Hindlimb muscle (tissue), 1 donor: ENCODE measurements around the gene IL1RAPL2. TPM values are rescaled to one million over a fixed set of nuclear protein-coding genes. Genes with fewer than 3 reads are reported as not detected.
"Not testable (repeated sequence)": the region's sequence is repeated elsewhere in the genome, so short reads cannot be mapped to it uniquely, and the experiment has no call there.

ENCODE experiments used
- DNase-seq: peaks from one replicate; pipeline ENCODE4 v3.0.0-alpha.2; 2013
- polyA plus RNA-seq: library from polyadenylated mRNA; unstranded; fragments of 120-200 nt; gene quantifications from one replicate; pipeline ENCODE4 v1.2.1, GENCODE V29; 2013; ENCODE audit not compliant: insufficient read length

Gene IL1RAPL2
- polyA plus RNA-seq, 1 donor: 1.8 TPM

- DNase-seq: no peak
Observed at GRCh38 chrX:104863466-104863865, 297.5 kb downstream of the IL1RAPL2 start.

GRCh38 chrX:104864296-104864695, 298.3 kb downstream of the IL1RAPL2 start:
- no peak for DNase-seq

GRCh38 chrX:104877504-104877903, 311.5 kb downstream of the IL1RAPL2 start:
- no peak for DNase-seq

GRCh38 chrX:104902070-104902469, 336.1 kb downstream of the IL1RAPL2 start:
- DNase-seq: no peak

GRCh38 chrX:104909694-104910093, 343.7 kb downstream of the IL1RAPL2 start:
- not testable (repeated sequence) for DNase-seq

- DNase-seq: peak; percentile 13
Observed at GRCh38 chrX:104913348-104913747, 347.3 kb downstream of the IL1RAPL2 start.

- DNase-seq: not testable (repeated sequence)
Observed at GRCh38 chrX:104914686-104915085, 348.7 kb downstream of the IL1RAPL2 start.

- no peak for DNase-seq
Observed at GRCh38 chrX:104918122-104918521, 352.1 kb downstream of the IL1RAPL2 start.

- DNase-seq: no peak
Observed at GRCh38 chrX:104921584-104922205, 355.7 kb downstream of the IL1RAPL2 start.

- peak; percentile 10 for DNase-seq
Observed at GRCh38 chrX:104922206-104922621, 356.2 kb downstream of the IL1RAPL2 start.

- no peak for DNase-seq
Observed at GRCh38 chrX:104929324-104929723, 363.3 kb downstream of the IL1RAPL2 start.

GRCh38 chrX:104935581-104935980, 369.6 kb downstream of the IL1RAPL2 start:
- no peak for DNase-seq

- DNase-seq: no peak
Observed at GRCh38 chrX:104953251-104953650, 387.3 kb downstream of the IL1RAPL2 start.

- DNase-seq: no peak
Observed at GRCh38 chrX:104961926-104962325, 395.9 kb downstream of the IL1RAPL2 start.

- DNase-seq: no peak
Observed at GRCh38 chrX:104968241-104968640, 402.2 kb downstream of the IL1RAPL2 start.

GRCh38 chrX:104972737-104973136, 406.7 kb downstream of the IL1RAPL2 start:
- no peak for DNase-seq

- DNase-seq: no peak
Observed at GRCh38 chrX:104987063-104987462, 421.1 kb downstream of the IL1RAPL2 start.

GRCh38 chrX:104988038-104988437, 422.0 kb downstream of the IL1RAPL2 start:
- no peak for DNase-seq

GRCh38 chrX:104995546-104995945, 429.5 kb downstream of the IL1RAPL2 start:
- DNase-seq: no peak

- no peak for DNase-seq
Observed at GRCh38 chrX:105006103-105006502, 440.1 kb downstream of the IL1RAPL2 start.

GRCh38 chrX:105006996-105007395, 441.0 kb downstream of the IL1RAPL2 start:
- DNase-seq: no peak

- DNase-seq: no peak
Observed at GRCh38 chrX:105013719-105014118, 447.7 kb downstream of the IL1RAPL2 start.

- DNase-seq: no peak
Observed at GRCh38 chrX:105017641-105018040, 451.6 kb downstream of the IL1RAPL2 start.

- no peak for DNase-seq
Observed at GRCh38 chrX:105018865-105019264, 452.9 kb downstream of the IL1RAPL2 start.

GRCh38 chrX:105028962-105029361, 463.0 kb downstream of the IL1RAPL2 start:
- DNase-seq: not testable (repeated sequence)
